BLaER1 (cell line): ENCODE measurements around the gene PRSS50.

Experiments used
- H3K27ac ChIP-seq: shearing (Covaris generic); formaldehyde crosslinking; 2 replicates; pipeline ENCODE4 v1.8.1; 2022
- H3K27me3 ChIP-seq: shearing (Covaris generic); formaldehyde crosslinking; 2 replicates; pipeline ENCODE4 v1.8.1; 2022
- H3K36me3 ChIP-seq: shearing (Covaris generic); formaldehyde crosslinking; 2 replicates; pipeline ENCODE4 v1.8.1; 2022
- H3K4me1 ChIP-seq: shearing (Covaris generic); formaldehyde crosslinking; 2 replicates; pipeline ENCODE4 v1.8.1; 2022
- H3K4me2 ChIP-seq: shearing (Covaris generic); formaldehyde crosslinking; 2 replicates; pipeline ENCODE4 v1.8.1; 2022
- H3K4me3 ChIP-seq: shearing (Covaris generic); formaldehyde crosslinking; 2 replicates; pipeline ENCODE4 v1.8.1; 2022
- H3K9ac ChIP-seq: shearing (Covaris generic); formaldehyde crosslinking; 2 replicates; pipeline ENCODE4 v1.8.1; 2022
- H3K9me3 ChIP-seq: shearing (Covaris generic); formaldehyde crosslinking; 2 replicates; pipeline ENCODE4 v1.8.1; 2022
- H4K20me1 ChIP-seq: shearing (Covaris generic); formaldehyde crosslinking; 2 replicates; pipeline ENCODE4 v1.8.1; 2022
- Cebpa-rat ChIP-seq: shearing (Covaris generic); IDR thresholded peaks from 2 replicates; pipeline ENCODE4 v1.8.1; 2022

Gene PRSS50

GRCh38 chr3:46664971-46665762 lies 52.5 kb downstream of the PRSS50 start:
- no peak for TF ChIP-seq Cebpa-rat
- H3K4me1 ChIP-seq = peaks cover 25% of the 10 kb centered on the region
- no peak overlapping the region for H3K4me3 ChIP-seq
- no peak overlapping the region for H3K9ac ChIP-seq
- H3K4me2 ChIP-seq = no peak overlapping the region
- no peaks in the 10 kb centered on the region for H3K36me3 ChIP-seq
- H3K9me3 ChIP-seq = no peaks in the 10 kb centered on the region
- no peaks in the 10 kb centered on the region for H4K20me1 ChIP-seq
- no peak overlapping the region for H3K27ac ChIP-seq
- no peaks in the 10 kb centered on the region for H3K27me3 ChIP-seq

GRCh38 chr3:46664188-46664970 lies 53.3 kb downstream of the PRSS50 start:
- H3K4me3 ChIP-seq = no peak overlapping the region
- no peak overlapping the region for H3K4me2 ChIP-seq
- no peaks in the 10 kb centered on the region for H3K27me3 ChIP-seq
- TF ChIP-seq Cebpa-rat = no peak
- H3K27ac ChIP-seq = no peak overlapping the region
- no peaks in the 10 kb centered on the region for H4K20me1 ChIP-seq
- no peaks in the 10 kb centered on the region for H3K9me3 ChIP-seq
- no peak overlapping the region for H3K9ac ChIP-seq
- peaks cover 33% of the 10 kb centered on the region for H3K4me1 ChIP-seq
- no peaks in the 10 kb centered on the region for H3K36me3 ChIP-seq

GRCh38 chr3:46663591-46664135 lies 54.0 kb downstream of the PRSS50 start:
- H3K4me3 ChIP-seq = no peak overlapping the region
- H3K9ac ChIP-seq = no peak overlapping the region
- no peaks in the 10 kb centered on the region for H3K27me3 ChIP-seq
- H3K4me2 ChIP-seq = no peak overlapping the region
- no peaks in the 10 kb centered on the region for H4K20me1 ChIP-seq
- H3K36me3 ChIP-seq = no peaks in the 10 kb centered on the region
- H3K27ac ChIP-seq = no peak overlapping the region
- H3K9me3 ChIP-seq = no peaks in the 10 kb centered on the region
- peaks cover 40% of the 10 kb centered on the region for H3K4me1 ChIP-seq
- no peak for TF ChIP-seq Cebpa-rat

GRCh38 chr3:46662771-46663551 lies 54.7 kb downstream of the PRSS50 start:
- no peak overlapping the region for H3K4me3 ChIP-seq
- H3K4me2 ChIP-seq = no peak overlapping the region

More at GRCh38 chr3:46662771-46663551, 54.7 kb downstream of the PRSS50 start:
- no peaks in the 10 kb centered on the region for H3K36me3 ChIP-seq
- H4K20me1 ChIP-seq = no peaks in the 10 kb centered on the region
- no peaks in the 10 kb centered on the region for H3K9me3 ChIP-seq
- TF ChIP-seq Cebpa-rat = no peak
- H3K4me1 ChIP-seq = peaks cover 46% of the 10 kb centered on the region
- H3K27ac ChIP-seq = no peak overlapping the region
- no peaks in the 10 kb centered on the region for H3K27me3 ChIP-seq
- H3K9ac ChIP-seq = no peak overlapping the region
